Stimulated activated CD8-positive, alpha-beta memory T cell treated with anti-CD3 and anti-CD28 coated beads, Interleukin-7, amount 100 ng/mL, for 1 hour (primary cell): ENCODE data around the gene EOMES.
"Not testable (repeated sequence)": the region's sequence is repeated elsewhere in the genome, so short reads cannot be mapped to it uniquely, and the experiment has no call there.

ENCODE experiments used
- DNase-seq, 2 donors: peaks; one replicate each; pipeline ENCODE4 v3.0.0-alpha.2; 2020; ENCODE audit warnings: low read depth in 2 of 2

Gene EOMES

GRCh38 chr3:27721717-27722564 is at the start of gene EOMES:
Gene EOMES, minus strand, starts transcription at chr3:27722323. Its CDS starts 29 bp downstream, at chr3:27722294.
- DNase-seq = peak in 1 of 2 donors; percentile 47

DNA sequence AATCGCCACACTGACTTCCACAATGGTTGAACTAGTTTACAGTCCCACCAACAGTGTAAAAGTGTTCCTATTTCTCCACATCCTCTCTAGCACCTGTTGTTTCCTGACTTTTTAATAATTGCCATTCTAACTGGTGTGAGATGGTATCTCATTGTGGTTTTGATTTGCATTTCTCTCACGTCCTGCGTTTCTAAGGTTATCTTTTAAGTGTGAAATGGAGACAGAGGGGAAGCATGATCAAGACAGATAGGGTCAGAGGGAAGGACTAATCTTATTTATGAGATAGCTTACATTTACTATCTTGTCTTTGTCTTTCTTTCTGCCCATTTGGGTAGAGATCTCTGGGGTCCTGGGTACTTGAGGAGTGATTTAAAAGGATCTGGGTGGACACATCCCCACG is 48.3 kb upstream of the EOMES start:
- DNase-seq = not testable (repeated sequence)

GRCh38 chr3:27767000-27767399 is 44.9 kb upstream of the EOMES start:
- no peak for DNase-seq

- DNase-seq = no peak
Measured at GRCh38 chr3:27758083-27758482, 36.0 kb upstream of the EOMES start.

DNA sequence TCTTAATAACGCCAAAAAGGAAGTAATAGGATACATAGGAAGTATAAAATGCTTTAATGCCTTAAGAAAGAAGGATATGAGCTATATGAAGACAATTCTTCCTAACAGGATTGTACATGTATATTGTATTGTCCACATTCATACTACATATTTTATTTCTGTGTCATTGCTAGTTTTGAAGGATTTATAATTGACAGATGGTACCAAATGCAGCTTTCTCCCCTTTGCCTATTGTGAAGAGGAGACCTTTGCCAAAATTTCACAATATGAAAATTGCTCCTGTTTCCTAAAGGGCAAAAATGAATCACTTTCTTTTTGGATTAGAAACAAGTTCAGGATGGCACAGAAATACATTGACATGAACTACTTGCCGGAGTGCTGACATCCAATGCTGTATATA is 34.8 kb upstream of the EOMES start:
- no peak for DNase-seq

- DNase-seq = no peak
Measured at GRCh38 chr3:27752926-27753325, 30.8 kb upstream of the EOMES start.

DNA sequence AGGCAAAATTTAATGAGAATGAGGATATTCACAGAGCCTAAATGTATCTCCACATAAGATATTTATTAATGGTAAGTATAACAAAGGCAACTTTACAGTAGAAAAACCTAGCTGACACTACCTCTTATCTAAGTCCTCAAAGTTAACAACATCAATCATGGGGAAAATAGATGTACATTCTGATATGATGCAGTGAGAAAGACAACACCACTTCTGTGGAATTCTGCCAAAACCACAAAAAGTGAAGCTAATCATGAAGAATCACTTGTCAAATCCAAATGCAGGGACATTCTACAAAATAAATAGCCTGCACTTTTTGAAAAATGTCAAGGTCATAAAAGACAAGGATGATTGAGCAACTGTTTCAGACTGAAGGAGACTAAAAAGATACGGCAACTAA is 27.5 kb upstream of the EOMES start:
- no peak for DNase-seq

GRCh38 chr3:27746838-27747237 is 24.7 kb upstream of the EOMES start:
- no peak for DNase-seq

- DNase-seq = no peak
Measured at GRCh38 chr3:27740854-27741253, 18.7 kb upstream of the EOMES start.

DNA sequence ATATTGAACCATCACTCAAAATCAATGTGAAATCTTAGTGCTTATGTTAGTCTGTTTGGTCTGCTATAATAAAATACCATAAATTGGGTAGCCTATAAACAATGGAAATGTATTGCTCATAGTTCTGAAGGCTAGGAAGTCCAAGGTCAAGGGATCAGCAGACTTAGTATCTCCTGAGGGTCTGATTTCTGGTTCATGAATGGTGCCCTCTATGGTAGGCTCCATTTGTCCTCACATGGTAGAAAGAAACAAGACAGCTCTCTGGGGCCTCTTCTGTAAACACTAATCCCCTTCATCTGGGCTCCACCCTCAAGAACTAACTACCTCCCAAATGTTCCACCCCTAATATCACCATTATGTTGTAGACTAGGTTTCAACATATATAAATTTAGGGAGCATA is 15.0 kb upstream of the EOMES start:
- DNase-seq = no peak

- no peak for DNase-seq
Measured at GRCh38 chr3:27730774-27731659, 8.9 kb upstream of the EOMES start.

GRCh38 chr3:27729748-27730611 is 7.9 kb upstream of the EOMES start:
- DNase-seq = no peak

DNA sequence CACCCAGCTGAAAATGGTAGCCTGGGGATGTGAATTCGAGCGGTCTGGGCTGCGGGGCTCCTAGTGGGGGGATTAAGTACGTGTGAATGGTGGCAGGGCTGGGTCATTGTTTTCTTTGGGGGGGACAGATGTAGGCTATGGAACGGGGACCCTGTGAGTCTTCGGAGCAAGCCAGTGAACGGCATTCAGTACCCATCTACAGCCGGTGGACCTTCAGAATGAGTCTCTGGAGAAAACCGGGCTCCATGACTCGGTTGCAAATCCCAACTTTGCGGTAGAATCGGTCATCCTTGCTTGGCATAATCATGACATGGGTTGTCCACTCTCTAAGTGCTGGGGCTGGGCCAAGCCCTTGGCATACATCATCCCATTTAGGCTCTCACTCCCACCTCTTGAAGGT is 7.2 kb upstream of the EOMES start:
- DNase-seq = no peak

DNA sequence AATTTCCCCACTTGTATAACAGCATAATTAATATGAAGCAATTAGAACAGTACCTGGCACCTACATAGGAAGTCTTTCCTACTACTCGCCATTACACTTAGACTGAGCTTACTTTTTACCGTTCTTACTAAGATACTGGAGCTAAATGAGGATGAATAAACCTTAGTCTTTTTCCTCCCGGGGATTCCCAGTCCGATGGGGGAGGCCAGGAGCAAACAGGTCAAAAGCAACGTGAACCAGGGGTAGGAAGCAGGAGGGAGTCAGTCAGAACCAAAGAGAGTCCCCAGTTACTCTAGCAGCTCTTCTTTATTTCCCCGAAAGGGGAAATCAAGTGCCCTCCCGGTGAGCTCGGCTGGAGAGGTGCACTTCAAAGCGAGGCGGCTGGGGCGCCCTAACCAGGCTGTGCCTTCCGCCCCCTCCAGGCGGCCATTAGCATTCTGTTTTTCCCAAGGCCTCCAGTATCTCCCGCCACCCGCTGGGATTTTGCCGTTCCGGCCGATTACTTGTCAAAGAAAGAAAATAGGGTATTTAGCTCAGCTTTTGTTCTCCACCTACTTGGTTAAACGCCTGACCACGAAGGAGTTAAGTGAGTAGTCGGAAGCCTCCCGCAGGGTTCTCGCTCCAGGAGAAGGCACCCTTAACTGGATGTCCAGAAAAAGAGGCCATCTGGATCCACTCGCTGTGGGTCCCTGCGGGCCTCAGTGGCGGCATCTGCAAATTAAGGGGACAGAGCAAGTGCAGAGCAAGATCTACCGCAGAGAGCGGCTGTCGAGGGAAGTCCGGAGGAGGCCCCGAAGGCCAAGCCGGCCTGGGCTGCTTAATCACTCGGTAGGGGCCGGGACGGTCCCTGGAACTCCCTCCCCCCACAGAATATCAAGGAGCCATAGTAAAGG is 6.3 kb upstream of the EOMES start:
- no peak for DNase-seq

DNA sequence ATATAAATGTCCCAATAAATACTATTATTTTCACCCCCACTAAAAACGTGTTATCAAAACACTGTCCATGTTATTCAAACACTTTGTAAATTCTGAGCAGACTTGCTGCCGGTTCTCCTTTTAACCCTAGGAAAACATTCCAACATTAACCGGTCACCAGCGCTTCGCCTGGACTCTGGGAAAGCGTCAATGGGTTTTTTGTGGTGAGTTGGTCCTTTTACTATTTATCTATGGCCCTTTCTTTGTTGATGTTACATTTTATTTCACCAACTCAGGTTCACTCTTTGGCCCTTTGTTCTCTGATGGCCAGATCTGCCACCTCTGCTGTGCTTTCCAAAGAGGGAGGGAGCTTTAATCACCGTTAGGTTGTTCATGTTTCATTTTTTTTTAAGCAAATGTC is 4.1 kb upstream of the EOMES start:
- DNase-seq = no peak

DNA sequence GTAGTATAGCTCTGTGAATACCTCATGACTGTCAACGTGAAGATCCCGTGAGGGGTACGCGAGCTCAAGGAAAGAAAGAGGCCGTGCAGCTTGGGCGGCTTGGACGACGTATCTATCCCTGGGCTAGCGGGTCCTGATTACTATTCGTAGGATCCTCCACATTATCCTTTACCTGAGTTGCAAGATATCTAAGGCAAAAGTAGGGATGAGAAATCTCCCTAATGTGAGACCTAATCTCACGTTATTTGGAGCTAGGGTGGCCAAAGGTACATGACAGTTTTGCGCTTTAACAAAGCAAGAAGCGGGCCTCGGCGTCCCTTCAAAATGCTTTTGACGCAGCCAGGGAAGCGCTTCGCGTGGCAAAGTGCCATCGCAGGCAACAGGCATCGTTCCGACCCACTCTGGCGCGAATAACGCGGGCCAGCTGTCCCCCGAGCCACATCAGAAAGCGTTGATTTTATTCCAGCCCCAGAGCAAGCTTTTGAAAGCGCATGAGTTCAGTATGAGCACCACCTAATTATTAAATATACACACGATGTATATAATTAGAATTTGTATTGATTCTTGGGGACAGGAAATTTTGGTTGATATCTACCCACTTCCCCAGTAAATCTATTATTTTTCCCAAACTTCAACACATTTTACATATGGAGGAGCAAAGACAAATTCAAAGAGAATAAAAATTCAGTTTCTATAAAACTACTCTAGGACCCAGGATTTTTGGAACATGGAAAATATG is 2.5 kb upstream of the EOMES start:
- DNase-seq = no peak

- DNase-seq = no peak
Measured at GRCh38 chr3:27723815-27724458, 1.8 kb upstream of the EOMES start.

GRCh38 chr3:27723456-27723814 is 1.3 kb upstream of the EOMES start:
- no peak for DNase-seq

- no peak for DNase-seq
Measured at GRCh38 chr3:27723001-27723445, 900 bp upstream of the EOMES start.
